ENCODE measurements around the gene KCNQ4. TPM values are rescaled to one million over a fixed set of nuclear protein-coding genes. Genes with fewer than 3 reads are reported as not detected.
A peak's percentile ranks its signal among the peaks of the same experiment; 100 is the strongest.

The KCNQ4 gene
- polyA plus RNA-seq, 2 of the 4 experiments (the other 2 are of a cell fraction): 0.08 to 0.17 TPM

DNA sequence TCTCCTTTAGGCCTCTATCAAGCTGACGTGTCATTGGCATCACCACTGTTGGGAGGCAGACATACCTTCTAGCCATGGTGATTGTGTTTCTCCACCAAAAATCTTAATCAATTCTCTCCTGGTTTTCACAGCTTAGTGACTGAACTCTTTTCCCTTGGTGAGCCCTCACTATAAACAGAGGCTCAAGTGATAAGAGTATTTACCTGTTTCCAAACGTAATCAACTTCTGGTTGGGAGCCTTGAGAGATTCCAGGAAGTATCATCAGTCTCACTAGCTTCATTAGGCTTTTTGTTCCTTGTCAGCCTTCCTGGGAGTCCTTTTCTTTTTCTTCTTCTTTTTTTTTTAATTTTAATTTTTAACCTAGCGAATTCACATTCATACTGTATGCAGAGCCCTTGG is 33.8 kb upstream of the KCNQ4 start:
- Histone ChIP-seq H3K27ac (no peak overlapping the region), H3K4me2 (no peak overlapping the region), H3K4me3 (no peak overlapping the region), H3K4me1 (peaks cover 26% of the 10 kb centered on the region), H3K9me3 (no peaks in the 10 kb centered on the region)
- CTCF ChIA-PET: interaction anchor here (0.6 kb wide), 1 partner anchor 51 kb away, joined by 4 read pairs; no protein-coding TSS in a partner anchor
- no peak for DNase-seq (ENCODE audit: low read depth in 1 of 2, low spot score in 1 of 2)
- no peak for ATAC-seq
- WGBS (ENCODE audit: missing lambda C conversion rate): 92% methylated on average over 3 of the region's 3 CpGs
- no peak for FAIRE-seq
- TF ChIP-seq CBX8 (IDR thresholded peaks at IDR 0.05): no peak
- no peak for TF ChIP-seq ZC3H11A (IDR thresholded peaks at IDR 0.05)
- TF ChIP-seq ZNF302 (CRISPR knock-in tag; IDR thresholded peaks at IDR 0.05): no peak
- TF ChIP-seq RCOR1 (IDR thresholded peaks at IDR 0.05; ENCODE audit: low read depth, low read length): no peak
- TF ChIP-seq JUNB (IDR thresholded peaks at IDR 0.05): no peak
- no peak for TF ChIP-seq HDAC2 (IDR thresholded peaks at IDR 0.05)
- no peak for TF ChIP-seq POLR2AphosphoS2 (conservative IDR thresholded peaks at IDR 0.05; ENCODE audit: low read length)
- POLR2A ChIA-PET: no interaction called here

DNA sequence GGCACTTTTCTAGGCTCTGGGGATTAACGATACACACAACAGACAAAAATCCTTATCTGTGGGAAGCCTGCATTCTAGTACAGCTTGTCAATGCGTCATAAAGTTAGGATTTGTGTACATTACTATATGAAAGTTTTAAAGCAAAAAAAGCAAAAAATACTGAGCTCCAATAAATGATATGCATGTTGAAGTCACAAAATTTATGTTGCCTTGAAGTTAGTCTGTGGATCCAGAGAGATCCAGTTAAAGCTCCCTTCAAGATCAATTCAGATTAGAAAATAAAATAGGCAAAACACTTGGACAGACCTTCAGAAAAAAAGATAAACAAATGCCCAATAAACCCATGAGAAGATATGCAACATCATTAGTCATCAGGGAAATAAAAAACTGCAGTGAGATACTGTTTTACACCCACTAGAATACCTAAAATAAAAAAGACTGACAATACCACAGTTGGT is 33.1 kb upstream of the KCNQ4 start:
- DNase-seq (ENCODE audit: low read depth in 1 of 2, low spot score in 1 of 2): no peak
- FAIRE-seq: no peak
- H3K27ac ChIP-seq: no peak overlapping the region
- CTCF ChIA-PET: interaction anchor here (0.6 kb wide), 1 partner anchor 52 kb away, joined by 4 read pairs; no protein-coding TSS in a partner anchor
- H3K4me2 ChIP-seq: no peak overlapping the region
- ATAC-seq: no peak
- POLR2A ChIA-PET: no interaction called here
- H3K9me3 ChIP-seq: no peaks in the 10 kb centered on the region
- WGBS (ENCODE audit: missing lambda C conversion rate): 78% methylated on average over 2 of the region's 2 CpGs
- no peak overlapping the region for H3K4me3 ChIP-seq
- TF ChIP-seq, protein P1, sequence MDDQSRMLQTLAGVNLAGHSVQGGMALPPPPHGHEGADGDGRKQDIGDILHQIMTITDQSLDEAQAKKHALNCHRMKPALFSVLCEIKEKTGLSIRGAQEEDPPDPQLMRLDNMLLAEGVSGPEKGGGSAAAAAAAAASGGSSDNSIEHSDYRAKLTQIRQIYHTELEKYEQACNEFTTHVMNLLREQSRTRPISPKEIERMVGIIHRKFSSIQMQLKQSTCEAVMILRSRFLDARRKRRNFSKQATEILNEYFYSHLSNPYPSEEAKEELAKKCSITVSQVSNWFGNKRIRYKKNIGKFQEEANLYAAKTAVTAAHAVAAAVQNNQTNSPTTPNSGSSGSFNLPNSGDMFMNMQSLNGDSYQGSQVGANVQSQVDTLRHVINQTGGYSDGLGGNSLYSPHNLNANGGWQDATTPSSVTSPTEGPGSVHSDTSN (IDR thresholded peaks at IDR 0.05): no peak
- TF ChIP-seq PHF8 (IDR thresholded peaks at IDR 0.05; ENCODE audit: borderline replicate concordance, low read depth) (no peak), ZC3H11A (IDR thresholded peaks at IDR 0.05) (no peak)
- H3K4me1 ChIP-seq: peaks cover 22% of the 10 kb centered on the region

DNA sequence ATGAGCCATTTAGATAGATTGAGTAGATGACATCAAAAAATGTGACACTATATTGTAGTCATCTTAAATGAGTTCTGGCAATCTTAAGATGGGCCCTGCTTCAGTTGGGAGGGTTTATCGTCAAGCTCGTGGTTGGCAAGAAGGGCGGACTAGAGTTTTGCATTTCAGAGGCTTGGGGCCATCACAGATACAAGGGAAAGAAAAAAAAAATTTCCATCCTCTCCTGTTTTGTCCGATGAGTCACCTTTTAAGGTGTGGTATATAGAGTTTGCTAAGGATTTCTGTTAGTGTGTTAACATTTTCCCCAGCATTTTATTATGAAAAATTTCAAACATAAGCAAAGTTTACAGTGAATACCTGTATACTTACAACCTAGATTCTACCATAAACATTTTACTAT is 31.8 kb upstream of the KCNQ4 start:
- peak overlapping the region; percentile 22; the same call in 2 of the 3 replicates for H3K4me2 ChIP-seq
- ATAC-seq: no peak

DNA sequence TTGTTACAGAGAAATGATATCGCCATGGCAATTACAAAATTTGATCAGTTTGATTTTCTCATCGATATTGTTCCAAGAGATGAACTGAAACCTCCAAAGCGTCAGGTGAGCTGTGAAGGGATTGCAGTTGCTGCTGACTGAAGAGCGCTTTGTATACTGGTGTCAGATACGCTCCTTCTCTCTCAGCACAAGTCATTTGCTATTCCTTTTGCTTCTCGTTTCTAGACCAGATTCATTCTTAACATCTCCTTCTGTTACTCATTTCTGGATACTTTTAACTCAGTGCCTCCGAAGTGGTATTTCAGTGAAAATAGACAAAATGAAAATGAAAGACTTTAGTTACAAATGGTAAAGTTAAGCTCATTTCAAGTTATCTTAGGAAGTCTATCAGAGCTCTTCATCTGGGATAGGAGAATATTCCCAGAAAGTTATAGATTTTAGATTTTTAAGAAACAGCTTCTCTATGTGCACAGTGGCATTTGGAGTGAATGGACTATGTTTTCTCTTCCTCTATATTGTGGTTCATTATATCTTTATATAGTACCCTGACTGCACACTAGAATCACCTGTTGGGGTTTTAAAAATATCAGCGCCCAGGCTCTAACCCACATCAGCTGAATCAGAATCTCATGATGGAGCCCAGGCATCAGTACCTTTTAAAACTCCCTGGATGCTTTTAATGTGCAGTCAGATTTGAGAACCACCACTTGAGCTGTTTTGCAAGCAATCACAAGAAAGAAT is 30.3 kb upstream of the KCNQ4 start:
- TF ChIP-seq ZC3H11A (IDR thresholded peaks at IDR 0.05) (no peak), SMC3 (IDR thresholded peaks at IDR 0.05) (no peak), SREBF2 (IDR thresholded peaks at IDR 0.05) (no peak), POLR2A (IDR thresholded peaks at IDR 0.05; ENCODE audit: low read length) (no peak), FOXS1 (CRISPR knock-in tag; IDR thresholded peaks at IDR 0.05) (no peak), NFE2L2 (conservative IDR thresholded peaks at IDR 0.05; ENCODE audit: low read length) (no peak)
- TF ChIP-seq, protein P2, sequence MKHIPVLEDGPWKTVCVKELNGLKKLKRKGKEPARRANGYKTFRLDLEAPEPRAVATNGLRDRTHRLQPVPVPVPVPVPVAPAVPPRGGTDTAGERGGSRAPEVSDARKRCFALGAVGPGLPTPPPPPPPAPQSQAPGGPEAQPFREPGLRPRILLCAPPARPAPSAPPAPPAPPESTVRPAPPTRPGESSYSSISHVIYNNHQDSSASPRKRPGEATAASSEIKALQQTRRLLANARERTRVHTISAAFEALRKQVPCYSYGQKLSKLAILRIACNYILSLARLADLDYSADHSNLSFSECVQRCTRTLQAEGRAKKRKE (CRISPR knock-in tag; IDR thresholded peaks at IDR 0.05; ENCODE audit: low read depth): no peak
- TF ChIP-seq, protein P1 (IDR thresholded peaks at IDR 0.05): no peak
- H3K4me2 ChIP-seq: no peak overlapping the region
- H3K4me1 ChIP-seq: peaks cover 22% of the 10 kb centered on the region
- ChIA-PET POLR2A (no interaction called here), CTCF (interaction anchor here (0.9 to 2.0 kb wide), 3 partner anchors 12 to 20 kb away, joined by 3 to 7 read pairs (median 4); no protein-coding TSS in a partner anchor)
- no peak overlapping the region for H3K27ac ChIP-seq
- WGBS (ENCODE audit: missing lambda C conversion rate): 86% methylated on average over 8 of the region's 8 CpGs
- no peak for FAIRE-seq
- H3K9me3 ChIP-seq: no peaks in the 10 kb centered on the region
- DNase-seq (ENCODE audit: low read depth in 1 of 2, low spot score in 1 of 2): no peak
- H3K4me3 ChIP-seq: no peak overlapping the region
- no peak for ATAC-seq

More for the DNA sequence above, 31.8 kb upstream of the KCNQ4 start:
- WGBS (ENCODE audit: missing lambda C conversion rate): 65% methylated on average over 4 of the region's 4 CpGs
- no peaks in the 10 kb centered on the region for H3K9me3 ChIP-seq
- FAIRE-seq: no peak
- TF ChIP-seq FOSL2 (IDR thresholded peaks at IDR 0.05): no peak
- TF ChIP-seq FOSL2 (CRISPR knock-in tag; IDR thresholded peaks at IDR 0.05): peak; percentile 61
- TF ChIP-seq CHD2 (IDR thresholded peaks at IDR 0.05; ENCODE audit: low read length, partially characterized antibody): no peak
- no peak for TF ChIP-seq CHD4 (IDR thresholded peaks at IDR 0.05; ENCODE audit: borderline replicate concordance)
- no peak for TF ChIP-seq HOXB5 (CRISPR knock-in tag; IDR thresholded peaks at IDR 0.05)
- TF ChIP-seq EHMT2 (IDR thresholded peaks at IDR 0.05; ENCODE audit: low read depth): no peak
- no peak for TF ChIP-seq NPAS2 (CRISPR knock-in tag; IDR thresholded peaks at IDR 0.05; ENCODE audit: borderline replicate concordance)
- no peak for TF ChIP-seq JUN (IDR thresholded peaks at IDR 0.05)
- DNase-seq (ENCODE audit: low read depth in 1 of 2, low spot score in 1 of 2): no peak
- H3K4me1 ChIP-seq: peaks cover 22% of the 10 kb centered on the region
- no peak overlapping the region for H3K27ac ChIP-seq
- CTCF ChIA-PET: no interaction called here
- no peak overlapping the region for H3K4me3 ChIP-seq
- POLR2A ChIA-PET: no interaction called here
